Transverse colon (tissue), 4 donors: ENCODE measurements around the gene ZBED1. TPM values are rescaled to one million over a fixed set of nuclear protein-coding genes. Genes with fewer than 3 reads are reported as not detected.
"Not testable (repeated sequence)": the region's sequence is repeated elsewhere in the genome, so short reads cannot be mapped to it uniquely, and the experiment has no call there.

ENCODE experiments used
- DNase-seq: peaks from one replicate; pipeline ENCODE4 v3.0.0-alpha.2; 2019
- H3K27ac ChIP-seq, 4 donors: fragments of 200-600 bp; sonication (generic); 2 replicates each; pipeline ENCODE4 v1.5.1; 2016 to 2018; ENCODE audit warnings: inconsistent platforms in 4 of 4
- H3K27me3 ChIP-seq: fragments of 200-600 bp; sonication (generic); 2 replicates; pipeline ENCODE4 v1.5.1; 2017; ENCODE audit warnings: inconsistent platforms
- H3K36me3 ChIP-seq, 4 donors: fragments of 200-600 bp; sonication (generic); 2 replicates each; pipeline ENCODE4 v1.5.1; 2017 to 2019; ENCODE audit warnings: inconsistent platforms in 4 of 4
- H3K4me1 ChIP-seq, 4 donors: fragments of 200-600 bp; sonication (generic); 2 replicates each; pipeline ENCODE4 v1.5.1; 2017 to 2020; ENCODE audit warnings: inconsistent platforms in 4 of 4
- H3K4me3 ChIP-seq, 4 donors: fragments of 200-600 bp; sonication (generic); 1 replicate in 1 of 4; 2 replicates in 3 of 4; pipeline versions ENCODE4 v1.5.1 to v1.6.1; 2017 to 2019; ENCODE audit warnings: inconsistent platforms in 4 of 4
- H3K9me3 ChIP-seq, 2 donors: fragments of 200-600 bp; sonication (generic); 2 replicates each; pipeline ENCODE4 v1.5.1; 2017 to 2019; ENCODE audit warnings: inconsistent platforms in 2 of 2
- EP300 ChIP-seq: sonication (generic); formaldehyde crosslinking; IDR thresholded peaks from one replicate; pipeline ENCODE4 v1.6.1; 2017; ENCODE audit warnings: antibody characterized with exemption, low read depth
- POLR2A ChIP-seq: fragments of 450-650 bp; IDR thresholded peaks from one replicate; pipeline ENCODE4 v1.6.1; 2016; ENCODE audit warnings: antibody characterized with exemption, mild to moderate bottlenecking, moderate library complexity
- POLR2AphosphoS5 ChIP-seq, 3 donors: sonication (generic); formaldehyde crosslinking; IDR thresholded peaks; one replicate each; pipeline ENCODE4 v1.6.1; 2016; ENCODE audit warnings: antibody characterized with exemption in 3 of 3
- WGBS, 2 donors: methylation state at CpG; one replicate each; pipeline ENCODE4 v1.1.5; 2018; ENCODE audit warnings: low coverage in 1 of 2; 5-methylcytosine and 5-hydroxymethylcytosine counted together
- in situ Hi-C, 4 donors: fragments of 200-750 bp; cut with MboI; loops; one replicate each; pipeline versions ENCODE4 v1.15.0 to v1.15.1; 2017; ENCODE audit warnings: low sequenced_read_pairs in 3 of 4, low pct_ligation_motif_present in 1 of 4, low pct_unique_long_range_greater_than_20kb in 1 of 4
- intact Hi-C: fragments of 100-400 bp; cut with DNase I; formaldehyde crosslinking; loops from one replicate; pipeline ENCODE4 v1.15.1; 2023; ENCODE audit warnings: low total_unique reads
- total RNA-seq, 4 donors: library from RNA; depleted of rRNA; stranded (reverse); fragments of >200 nt; gene quantifications; one replicate each; pipeline ENCODE4 v1.1.0, GENCODE V29; 2016
- TF ChIP-seq, protein P1 (sequence below), 5 experiments: fragments of 200-600 bp in 3 of 5; fragments of 450-650 bp in 2 of 5; sonication (generic) in 3 of 5; IDR thresholded peaks; 1 replicate in 2 of 5; 2 replicates in 3 of 5; pipeline ENCODE4 v1.5.1; 2016 to 2017; ENCODE audit warnings: antibody characterized with exemption in 5 of 5, inconsistent platforms in 3 of 5, mild to moderate bottlenecking in 2 of 5, moderate library complexity in 1 of 5

The ZBED1 gene
- total RNA-seq, 4 donors from 2014 or later, result 44.0 to 94.3 (median 67.1) TPM

DNA sequence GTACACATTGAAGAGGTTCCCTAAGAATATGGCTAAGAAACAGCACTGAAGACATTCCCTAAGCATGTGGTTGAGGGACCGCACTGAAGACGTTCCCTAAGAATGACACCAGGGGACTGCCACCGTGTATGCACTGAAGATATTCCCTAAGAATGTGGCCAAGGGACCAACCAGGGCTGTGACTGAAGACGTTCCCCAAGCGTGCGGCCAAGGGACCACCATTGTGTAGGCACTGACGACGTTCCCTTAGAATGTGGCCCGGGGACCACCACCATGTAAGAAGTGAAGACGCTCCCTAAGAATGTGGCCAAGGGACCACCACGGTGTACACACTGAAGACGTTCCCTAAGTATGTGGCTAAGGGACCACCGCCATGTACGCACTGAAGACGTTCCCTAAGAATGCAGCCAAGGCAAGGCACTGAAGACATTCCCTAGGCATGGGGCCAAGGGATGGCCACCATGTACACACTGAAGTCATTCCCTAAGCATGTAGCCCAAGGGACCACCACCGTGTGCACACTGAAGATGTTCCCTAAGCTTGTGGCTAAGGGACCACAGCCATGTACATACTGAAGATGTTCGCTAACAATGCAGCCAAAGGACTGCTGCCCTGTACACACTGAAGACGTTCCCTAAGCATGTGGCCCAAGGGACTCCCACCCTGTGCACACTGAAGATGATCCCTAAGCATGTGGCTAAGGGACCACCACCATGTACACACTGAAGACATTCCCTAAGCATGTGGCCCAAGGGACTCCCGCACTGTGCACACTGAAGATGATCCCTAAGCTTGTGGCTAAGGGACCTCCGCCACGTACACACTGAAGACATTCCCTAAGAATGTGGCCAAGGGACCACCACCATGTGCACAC, 22.0 kb downstream of the ZBED1 start:
- no peak overlapping the region for H3K27ac ChIP-seq
- no peak overlapping the region for H3K4me3 ChIP-seq
- 80 to 89% methylated on average over 2 to 20 of the region's 21 CpGs for WGBS, 2 donors
- intact Hi-C loops, result no loop called here
- no peaks in the 10 kb centered on the region for H3K9me3 ChIP-seq
- TF ChIP-seq POLR2AphosphoS5 (IDR thresholded peaks at IDR 0.05), result no peak
- no peak for TF ChIP-seq EP300
- TF ChIP-seq, protein P1, sequence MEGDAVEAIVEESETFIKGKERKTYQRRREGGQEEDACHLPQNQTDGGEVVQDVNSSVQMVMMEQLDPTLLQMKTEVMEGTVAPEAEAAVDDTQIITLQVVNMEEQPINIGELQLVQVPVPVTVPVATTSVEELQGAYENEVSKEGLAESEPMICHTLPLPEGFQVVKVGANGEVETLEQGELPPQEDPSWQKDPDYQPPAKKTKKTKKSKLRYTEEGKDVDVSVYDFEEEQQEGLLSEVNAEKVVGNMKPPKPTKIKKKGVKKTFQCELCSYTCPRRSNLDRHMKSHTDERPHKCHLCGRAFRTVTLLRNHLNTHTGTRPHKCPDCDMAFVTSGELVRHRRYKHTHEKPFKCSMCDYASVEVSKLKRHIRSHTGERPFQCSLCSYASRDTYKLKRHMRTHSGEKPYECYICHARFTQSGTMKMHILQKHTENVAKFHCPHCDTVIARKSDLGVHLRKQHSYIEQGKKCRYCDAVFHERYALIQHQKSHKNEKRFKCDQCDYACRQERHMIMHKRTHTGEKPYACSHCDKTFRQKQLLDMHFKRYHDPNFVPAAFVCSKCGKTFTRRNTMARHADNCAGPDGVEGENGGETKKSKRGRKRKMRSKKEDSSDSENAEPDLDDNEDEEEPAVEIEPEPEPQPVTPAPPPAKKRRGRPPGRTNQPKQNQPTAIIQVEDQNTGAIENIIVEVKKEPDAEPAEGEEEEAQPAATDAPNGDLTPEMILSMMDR (IDR thresholded peaks at IDR 0.05), result no peak
- TF ChIP-seq POLR2A, result no peak
- in situ Hi-C loops, result no loop called here
- peaks cover 0 to 19% (median 3%) of the 10 kb centered on the region in 4 donors for H3K4me1 ChIP-seq
- no peak for DNase-seq
- no peaks in the 10 kb centered on the region for H3K27me3 ChIP-seq
- no peaks in the 10 kb centered on the region for H3K36me3 ChIP-seq

DNA sequence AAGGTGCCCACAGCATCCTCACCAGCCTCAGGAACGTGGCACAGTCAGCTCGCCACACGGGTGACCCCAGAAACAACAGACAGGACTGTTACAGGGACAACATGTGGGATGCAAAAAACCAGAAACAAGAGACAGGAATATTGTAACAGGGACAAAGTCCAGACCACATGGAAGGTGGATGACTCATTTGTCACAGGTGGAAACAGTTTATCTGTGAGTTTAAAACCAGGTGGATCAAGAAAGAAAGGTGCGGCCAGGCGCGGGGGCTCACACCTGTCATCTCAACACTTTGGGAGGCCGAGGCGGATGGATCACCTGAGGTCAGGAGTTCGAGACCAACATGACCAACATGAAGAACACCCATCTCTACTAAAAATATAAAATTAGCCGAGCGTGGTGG, 23.5 kb downstream of the ZBED1 start:
- H3K36me3 ChIP-seq, H3K4me3 ChIP-seq, in situ Hi-C loops, H3K27me3 ChIP-seq, H3K27ac ChIP-seq, H3K9me3 ChIP-seq, intact Hi-C loops: not testable (repeated sequence)
- peaks cover 0 to 21% (median 3%) of the 10 kb centered on the region in 4 donors for H3K4me1 ChIP-seq
- peak; percentile 27 for DNase-seq
- WGBS, 2 donors, result 48 to 64% methylated on average over 7 to 11 of the region's 11 CpGs

DNA sequence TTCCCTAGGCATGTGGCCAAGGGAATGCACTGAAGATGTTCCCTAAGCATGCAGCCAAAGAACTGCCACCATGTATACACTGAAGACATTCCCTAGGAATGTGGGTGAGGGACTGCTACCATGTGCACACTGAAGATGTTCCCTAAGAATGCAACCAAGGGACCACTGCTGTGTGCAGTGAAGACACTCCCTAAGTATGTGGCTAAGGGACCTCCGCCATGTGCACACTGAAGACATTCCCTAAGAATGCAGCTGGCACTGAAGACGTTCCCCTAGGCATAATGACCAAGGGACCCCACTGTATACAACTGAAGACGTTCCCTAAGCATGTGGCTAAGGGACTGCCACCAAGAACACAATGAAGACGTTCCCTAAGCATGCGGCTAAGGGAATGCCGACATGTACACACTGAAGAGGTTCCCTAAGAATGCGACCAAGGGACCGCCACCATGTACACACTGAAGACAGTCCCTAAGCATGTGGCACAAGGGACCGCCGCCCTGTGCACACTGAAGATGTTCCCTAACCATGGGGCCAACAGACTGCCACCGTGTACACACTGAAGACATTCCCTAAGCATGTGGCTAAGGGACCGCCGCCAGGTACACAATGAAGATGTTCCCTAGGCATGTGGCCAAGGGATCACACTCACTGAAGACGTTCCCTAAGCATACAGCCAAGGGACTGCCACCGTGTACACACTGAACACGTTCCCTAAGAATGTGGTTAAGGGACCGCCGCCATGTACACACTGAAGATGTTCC, 25.6 kb downstream of the ZBED1 start:
- no peak for DNase-seq
- intact Hi-C loops, result no loop called here
- WGBS, 2 donors, result 91% methylated on average over 17 of the region's 18 CpGs; no CpG with 5 or more reads in 1 of the 2 donors

DNA sequence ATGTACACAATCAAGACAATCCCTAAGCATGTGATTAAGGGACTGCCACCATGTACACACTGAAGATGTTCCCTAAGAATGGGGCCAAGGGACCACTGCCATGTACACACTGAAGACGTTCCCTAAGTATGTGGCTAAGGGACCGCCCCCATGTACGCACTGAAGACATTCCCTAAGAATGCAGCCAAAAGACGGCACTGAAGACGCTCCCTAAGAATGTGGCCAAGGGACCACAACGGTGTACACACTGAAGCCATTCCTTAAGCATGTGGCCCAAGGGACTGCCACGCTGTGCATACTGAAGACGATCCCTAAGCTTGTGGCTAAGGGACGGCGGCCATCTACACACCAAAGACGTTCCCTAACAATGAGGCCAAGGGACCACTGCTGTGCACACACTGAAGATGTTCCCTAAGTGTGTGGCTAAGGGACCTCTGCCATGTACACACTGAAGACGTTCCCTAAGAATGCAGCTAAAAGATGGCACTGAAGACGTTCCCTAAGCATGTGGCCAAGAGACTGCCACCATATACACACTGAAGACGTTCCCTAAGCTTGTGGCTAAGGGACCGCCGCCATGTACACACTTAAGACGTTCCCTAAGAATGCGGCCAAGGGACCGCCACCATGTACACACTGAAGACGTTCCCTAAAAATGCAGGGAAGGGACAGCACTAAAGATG, 26.4 kb downstream of the ZBED1 start:
- H3K27me3 ChIP-seq, result no peaks in the 10 kb centered on the region
- no peak for DNase-seq
- 76 to 89% methylated on average over 7 to 20 of the region's 20 CpGs for WGBS, 2 donors
- in situ Hi-C loops (no loop called here), intact Hi-C loops (no loop called here)
- no peaks in the 10 kb centered on the region for H3K9me3 ChIP-seq
- peaks cover 0 to 21% (median 3%) of the 10 kb centered on the region in 4 donors for H3K4me1 ChIP-seq
- TF ChIP-seq POLR2AphosphoS5 (IDR thresholded peaks at IDR 0.05) (no peak), EP300 (no peak), POLR2A (no peak)
- TF ChIP-seq, protein P1 (IDR thresholded peaks at IDR 0.05), result no peak
- H3K36me3 ChIP-seq, result no peaks in the 10 kb centered on the region
- H3K27ac ChIP-seq, result no peak overlapping the region
- H3K4me3 ChIP-seq, result no peak overlapping the region

More for the DNA sequence above, 25.6 kb downstream of the ZBED1 start:
- Histone ChIP-seq H3K4me3 (no peak overlapping the region), H3K27me3 (no peaks in the 10 kb centered on the region), H3K36me3 (no peaks in the 10 kb centered on the region), H3K4me1 (peaks cover 0 to 21% (median 3%) of the 10 kb centered on the region in 4 donors), H3K27ac (no peak overlapping the region), H3K9me3 (no peaks in the 10 kb centered on the region)
- in situ Hi-C loops, result no loop called here
- TF ChIP-seq POLR2AphosphoS5 (IDR thresholded peaks at IDR 0.05) (no peak), POLR2A (no peak), EP300 (no peak)
- TF ChIP-seq, protein P1 (IDR thresholded peaks at IDR 0.05), result no peak

DNA sequence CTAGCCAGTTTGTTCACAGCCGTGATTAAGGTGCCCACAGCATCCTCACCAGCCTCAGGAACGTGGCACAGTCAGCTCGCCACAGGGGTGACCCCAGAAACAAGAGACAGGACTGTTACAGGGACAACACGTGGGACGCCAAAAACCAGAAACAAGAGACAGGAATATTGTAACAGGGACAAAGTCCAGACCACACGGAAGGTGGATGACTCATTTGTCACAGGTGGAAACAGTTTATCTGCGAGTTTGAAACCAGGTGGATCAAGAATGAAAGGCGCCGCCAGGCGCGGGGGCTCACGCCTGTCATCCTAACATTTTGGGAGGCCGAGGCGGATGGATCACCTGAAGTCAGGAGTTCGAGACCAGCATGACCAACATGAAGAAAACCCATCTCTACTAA, 27.7 kb downstream of the ZBED1 start:
- in situ Hi-C loops, result not testable (repeated sequence)
- 59 to 60% methylated on average over 1 to 15 of the region's 15 CpGs for WGBS, 2 donors
- peak overlapping the region in 3 of 4 donors; percentile 6 to 40 (median 30) for H3K27ac ChIP-seq

More for the DNA sequence above, 27.7 kb downstream of the ZBED1 start:
- H3K36me3 ChIP-seq, H3K4me3 ChIP-seq, H3K9me3 ChIP-seq, intact Hi-C loops, DNase-seq, H3K27me3 ChIP-seq: not testable (repeated sequence)
- peaks cover 0 to 21% (median 3%) of the 10 kb centered on the region in 4 donors for H3K4me1 ChIP-seq
